HG03378 (cell line): ENCODE measurements around the gene FOXC2.
"Not testable (repeated sequence)": the region's sequence is repeated elsewhere in the genome, so short reads cannot be mapped to it uniquely, and the experiment has no call there.

Experiments used
- ATAC-seq: cut with Tn5 transposase; IDR thresholded peaks from one replicate; pipeline ENCODE4 v1.9.1; 2021; ENCODE audit warnings: mild to moderate bottlenecking, moderate library complexity; ENCODE audit not compliant: unreplicated experiment

The FOXC2 gene

GRCh38 chr16:86584726-86585721, 18.4 kb downstream of the FOXC2 start:
- ATAC-seq, result no peak

- no peak for ATAC-seq
Observed at GRCh38 chr16:86585821-86586611, 19.4 kb downstream of the FOXC2 start.

- no peak for ATAC-seq
Observed at GRCh38 chr16:86587487-86587886, 20.9 kb downstream of the FOXC2 start.

- ATAC-seq, result not testable (repeated sequence)
Observed at GRCh38 chr16:86587955-86588354, 21.3 kb downstream of the FOXC2 start.

GRCh38 chr16:86590501-86591144, 24.0 kb downstream of the FOXC2 start:
- ATAC-seq, result no peak

- ATAC-seq, result no peak
Observed at GRCh38 chr16:86591270-86591669, 24.6 kb downstream of the FOXC2 start.

GRCh38 chr16:86593913-86594620, 27.4 kb downstream of the FOXC2 start:
- ATAC-seq, result no peak

- no peak for ATAC-seq
Observed at GRCh38 chr16:86594721-86595120, 28.1 kb downstream of the FOXC2 start.

GRCh38 chr16:86595983-86596605, 29.5 kb downstream of the FOXC2 start:
- ATAC-seq, result no peak

GRCh38 chr16:86597126-86597879, 30.7 kb downstream of the FOXC2 start:
- ATAC-seq, result no peak

- no peak for ATAC-seq
Observed at GRCh38 chr16:86597880-86598606, 31.4 kb downstream of the FOXC2 start.

GRCh38 chr16:86598607-86599565, 32.3 kb downstream of the FOXC2 start:
- no peak for ATAC-seq

- no peak for ATAC-seq
Observed at GRCh38 chr16:86601356-86601755, 34.7 kb downstream of the FOXC2 start.

- ATAC-seq, result no peak
Observed at GRCh38 chr16:86602521-86602920, 35.9 kb downstream of the FOXC2 start.

- no peak for ATAC-seq
Observed at GRCh38 chr16:86604436-86605193, 38.0 kb downstream of the FOXC2 start.

- no peak for ATAC-seq
Observed at GRCh38 chr16:86605950-86606349, 39.3 kb downstream of the FOXC2 start.

- no peak for ATAC-seq
Observed at GRCh38 chr16:86608301-86608747, 41.7 kb downstream of the FOXC2 start.
